NK-92 (cell line): Measurements from ENCODE around the gene ITGAD.

Source experiments
- DNase-seq: peaks from one replicate; lab custom pipeline; 2025; ENCODE audit not compliant: unreplicated experiment; lab: John Stamatoyannopoulos, UW

ITGAD gene

DNA sequence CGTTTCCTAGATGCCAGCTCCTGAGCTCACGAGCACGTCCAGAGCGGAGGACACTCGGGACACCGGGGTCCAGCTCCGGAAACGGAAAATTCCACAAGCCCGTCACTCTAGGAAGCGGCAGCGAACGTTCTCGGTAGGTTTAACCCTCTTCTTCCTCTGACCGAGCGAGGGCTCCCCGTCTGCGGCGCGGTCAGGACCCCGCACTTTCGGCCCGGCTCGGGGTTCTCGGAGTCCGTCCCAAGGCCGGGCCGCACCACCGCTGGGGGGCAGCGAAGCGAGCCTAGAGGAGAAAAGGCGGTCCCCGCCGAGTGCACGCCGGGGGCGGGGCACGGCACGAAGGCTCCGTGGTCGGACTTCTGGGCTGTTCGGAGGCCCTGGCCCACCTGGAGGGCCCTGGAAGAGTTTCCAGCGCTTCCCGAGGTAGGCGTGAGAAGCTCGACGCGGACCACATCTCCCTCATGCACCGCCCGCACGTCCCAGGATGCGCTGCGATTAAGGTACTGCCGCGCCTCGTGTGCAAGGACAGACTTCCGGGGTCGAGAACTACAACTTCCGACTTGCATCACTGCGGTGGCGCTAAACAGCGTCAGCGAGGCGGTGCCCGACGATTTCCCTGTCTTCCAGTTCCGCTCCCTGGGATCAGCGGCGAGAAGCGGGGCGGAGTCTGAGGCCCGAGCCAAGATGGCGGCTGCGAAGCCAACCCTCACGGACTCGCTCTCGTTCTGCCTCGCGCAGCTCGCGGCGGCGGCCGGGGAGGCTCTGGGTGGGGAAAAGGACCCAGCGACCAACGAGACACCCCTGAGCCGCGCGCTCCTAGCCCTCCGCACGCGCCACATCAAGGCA, 65.9 kb downstream of the ITGAD start, which contains the start of gene ARMC5:
Gene ARMC5 (plus strand): TSS at position 658 of the 843 bp plus-strand sequence. CDS start 24 bp downstream, at position 682.
- DNase-seq = peak; percentile 79

GRCh38 chr16:31459687-31460581, 66.8 kb downstream of the ITGAD start:
- DNase-seq = peak; percentile 98

DNA sequence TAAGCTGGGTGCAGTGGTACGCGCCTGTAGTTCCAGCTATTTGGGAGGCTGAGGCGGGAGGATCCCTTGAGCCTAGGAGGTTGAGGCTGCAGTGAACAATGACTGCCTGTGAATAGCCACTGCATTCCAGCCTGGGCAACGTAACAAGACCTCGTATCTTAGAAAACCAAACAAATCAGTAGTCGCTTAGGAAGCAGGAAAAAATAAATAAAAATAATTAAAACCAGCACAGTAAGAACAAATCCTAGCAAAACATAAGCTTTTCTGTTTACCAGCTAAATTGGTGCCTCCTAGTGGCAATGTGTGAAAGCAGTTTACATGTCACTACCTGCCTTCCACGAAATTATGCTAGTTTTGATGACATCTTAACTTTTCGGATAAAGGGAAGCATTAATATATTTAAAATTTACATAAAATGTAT, 67.5 kb downstream of the ITGAD start:
- no peak for DNase-seq

DNA sequence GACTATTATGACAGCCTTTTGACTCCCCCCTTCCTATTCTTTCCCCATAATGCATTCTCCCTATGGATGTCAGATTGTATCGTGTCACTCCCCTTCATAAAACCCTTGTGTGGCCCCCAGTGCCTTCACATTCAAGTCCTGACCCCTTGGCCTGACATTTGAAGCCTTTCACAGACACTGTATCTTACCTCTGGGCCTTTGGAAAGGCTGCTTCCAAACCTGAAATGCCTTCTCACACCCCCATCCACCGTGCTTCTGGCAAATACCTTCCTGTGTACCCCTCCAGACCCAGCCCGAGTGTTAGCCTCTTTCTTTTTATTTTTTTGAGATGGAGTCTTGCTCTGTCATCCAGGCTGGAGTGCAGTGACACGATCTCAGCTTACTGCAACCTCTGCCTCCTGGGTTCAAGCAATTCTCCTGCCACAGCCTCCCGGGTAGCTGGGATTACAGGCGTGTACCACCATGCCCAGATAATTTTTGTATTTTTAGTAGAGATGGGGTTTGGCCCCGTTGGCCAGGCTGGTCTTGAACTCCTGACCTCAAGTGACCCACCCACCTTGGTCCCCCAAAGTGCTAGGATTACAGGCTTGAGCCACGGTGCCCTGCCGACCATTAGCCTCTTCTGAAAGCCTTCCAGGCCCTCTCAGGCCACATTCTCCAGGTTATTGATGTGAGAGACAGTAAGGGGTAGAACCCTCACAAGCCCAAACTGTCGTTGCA, 68.2 kb downstream of the ITGAD start:
- no peak for DNase-seq

DNA sequence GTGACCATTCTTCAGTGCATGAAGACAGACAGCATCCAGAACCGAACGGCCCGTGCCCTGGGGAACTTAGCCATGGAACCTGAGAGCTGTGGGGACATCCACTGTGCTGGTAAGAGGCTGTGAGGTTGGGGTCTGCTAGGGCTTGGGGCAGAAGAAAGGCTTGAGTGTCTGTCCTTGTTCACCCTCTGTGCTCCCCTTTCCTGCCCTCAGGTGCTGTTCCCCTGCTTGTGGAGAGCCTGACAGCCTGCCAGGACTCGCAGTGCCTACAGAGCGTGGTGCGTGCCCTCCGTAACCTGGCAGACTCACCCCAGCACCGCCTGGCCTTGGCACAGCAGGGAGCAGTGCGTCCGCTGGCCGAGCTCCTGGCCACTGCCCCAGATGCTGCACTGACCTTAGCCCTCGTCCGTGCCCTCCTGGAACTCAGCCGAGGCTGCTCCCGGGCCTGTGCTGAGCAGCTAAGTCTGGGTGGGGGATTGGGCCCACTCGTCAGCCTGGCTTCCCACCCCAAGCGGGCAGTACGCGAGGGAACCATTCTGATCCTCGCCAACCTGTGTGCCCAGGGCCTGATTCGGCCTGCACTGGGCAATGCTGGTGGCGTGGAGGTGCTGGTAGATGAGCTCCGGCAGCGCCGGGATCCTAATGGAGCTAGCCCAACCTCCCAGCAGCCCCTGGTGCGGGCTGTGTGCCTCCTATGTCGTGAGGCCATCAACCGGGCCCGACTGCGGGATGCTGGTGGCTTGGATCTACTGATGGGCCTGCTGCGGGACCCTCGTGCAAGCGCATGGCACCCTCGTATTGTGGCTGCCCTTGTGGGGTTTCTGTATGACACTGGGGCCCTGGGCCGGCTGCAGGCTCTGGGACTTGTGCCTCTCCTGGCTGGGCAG, 69.0 kb downstream of the ITGAD start:
- no peak for DNase-seq

GRCh38 chr16:31464348-31464769, 71.2 kb downstream of the ITGAD start:
- no peak for DNase-seq

DNA sequence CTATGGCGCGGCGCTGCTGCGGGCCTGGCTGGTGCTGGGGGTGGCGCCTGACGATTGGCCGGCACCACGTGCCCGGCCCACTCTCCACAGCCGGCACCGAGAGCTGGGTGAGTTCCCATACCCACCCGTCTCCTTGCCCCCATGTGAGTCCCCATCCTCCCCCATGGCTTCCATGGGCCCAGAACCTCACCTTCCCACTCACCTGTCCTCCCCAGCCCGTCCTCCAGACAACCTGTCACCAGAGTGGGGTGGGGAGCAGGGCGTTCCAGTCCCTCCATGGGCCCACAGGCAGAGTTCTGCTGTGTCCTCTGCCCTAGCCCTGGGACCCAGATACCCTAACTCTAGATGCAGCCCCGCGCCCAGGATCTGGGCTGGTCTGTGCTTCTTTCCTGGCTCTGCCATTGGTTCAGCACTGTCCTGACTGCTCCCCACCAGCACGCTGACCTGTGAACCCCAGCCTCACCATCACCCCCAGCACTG, 71.7 kb downstream of the ITGAD start:
- no peak for DNase-seq

DNA sequence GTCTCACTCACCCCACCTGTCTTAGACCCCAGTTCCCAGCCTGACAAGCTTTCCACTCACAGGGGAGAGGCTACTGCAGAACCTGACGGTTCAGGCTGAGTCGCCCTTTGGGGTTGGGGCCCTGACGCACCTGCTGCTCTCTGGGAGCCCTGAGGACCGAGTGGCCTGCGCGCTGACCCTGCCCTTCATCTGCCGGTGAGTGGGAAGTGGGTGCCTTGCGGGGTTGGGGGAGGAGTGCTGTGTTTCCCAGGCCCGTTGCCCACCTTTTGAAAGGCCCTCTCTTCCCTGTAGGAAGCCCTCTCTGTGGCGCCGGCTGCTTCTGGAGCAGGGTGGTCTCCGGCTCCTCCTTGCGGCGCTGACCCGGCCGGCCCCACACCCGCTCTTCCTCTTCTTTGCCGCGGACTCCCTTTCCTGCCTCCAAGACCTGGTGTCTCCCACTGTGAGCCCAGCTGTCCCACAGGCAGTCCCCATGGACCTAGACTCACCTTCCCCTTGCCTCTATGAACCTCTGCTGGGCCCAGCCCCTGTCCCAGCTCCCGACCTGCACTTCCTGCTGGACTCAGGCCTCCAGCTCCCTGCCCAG, 72.7 kb downstream of the ITGAD start:
- no peak for DNase-seq

DNA sequence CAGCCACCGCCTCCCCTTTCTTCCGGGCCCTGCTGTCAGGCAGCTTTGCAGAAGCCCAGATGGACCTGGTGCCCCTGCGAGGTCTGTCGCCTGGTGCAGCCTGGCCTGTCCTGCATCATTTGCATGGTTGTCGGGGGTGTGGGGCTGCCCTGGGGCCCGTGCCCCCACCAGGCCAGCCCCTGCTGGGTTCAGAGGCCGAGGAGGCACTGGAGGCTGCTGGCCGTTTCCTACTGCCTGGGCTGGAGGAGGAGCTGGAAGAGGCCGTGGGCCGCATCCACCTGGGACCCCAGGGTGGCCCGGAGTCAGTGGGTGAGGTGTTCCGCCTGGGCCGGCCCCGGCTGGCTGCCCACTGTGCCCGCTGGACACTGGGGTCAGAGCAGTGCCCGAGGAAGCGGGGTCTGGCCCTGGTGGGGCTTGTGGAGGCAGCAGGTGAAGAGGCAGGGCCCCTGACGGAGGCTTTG, 73.3 kb downstream of the ITGAD start:
- DNase-seq = no peak

GRCh38 chr16:31467151-31467773, 74.1 kb downstream of the ITGAD start:
- no peak for DNase-seq

DNA sequence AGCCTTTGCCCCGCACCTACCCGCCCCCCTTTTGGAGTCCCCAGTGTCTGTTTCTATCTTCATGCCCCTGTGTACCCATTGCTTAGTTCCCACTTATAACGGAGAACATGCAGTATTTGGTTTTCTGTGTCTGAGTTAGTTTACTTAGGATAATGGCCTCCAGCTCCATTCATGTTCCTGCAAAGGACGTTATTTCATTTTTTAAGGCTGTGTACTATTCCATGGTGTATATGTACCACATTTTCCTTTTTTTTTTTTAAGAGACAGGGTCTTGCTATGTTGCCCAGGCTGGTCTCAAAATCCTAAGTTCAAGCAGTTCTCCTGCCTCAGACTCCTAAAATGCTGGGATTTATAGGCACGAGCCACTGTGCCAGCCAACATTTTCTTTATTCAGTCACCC, 74.7 kb downstream of the ITGAD start:
- DNase-seq = no peak

DNA sequence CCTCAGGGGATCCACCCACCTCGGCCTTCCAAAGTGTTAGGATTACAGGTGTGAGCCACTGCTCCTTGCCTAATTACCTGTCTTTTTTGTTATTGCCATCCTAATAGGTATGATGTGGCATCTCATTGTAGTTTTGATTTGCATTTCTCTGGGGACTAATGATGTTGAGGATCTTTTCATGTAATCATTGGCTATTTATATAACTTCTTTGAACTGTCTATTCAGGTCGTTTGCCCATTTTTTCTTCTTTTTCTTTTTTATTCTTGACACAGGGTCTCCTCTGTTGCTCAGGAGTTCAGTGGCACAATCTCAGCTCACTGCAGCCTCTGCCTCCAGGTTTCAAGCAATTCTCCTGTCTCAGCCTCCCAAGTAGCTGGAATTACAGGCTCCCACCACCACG, 77.5 kb downstream of the ITGAD start:
- no peak for DNase-seq

DNA sequence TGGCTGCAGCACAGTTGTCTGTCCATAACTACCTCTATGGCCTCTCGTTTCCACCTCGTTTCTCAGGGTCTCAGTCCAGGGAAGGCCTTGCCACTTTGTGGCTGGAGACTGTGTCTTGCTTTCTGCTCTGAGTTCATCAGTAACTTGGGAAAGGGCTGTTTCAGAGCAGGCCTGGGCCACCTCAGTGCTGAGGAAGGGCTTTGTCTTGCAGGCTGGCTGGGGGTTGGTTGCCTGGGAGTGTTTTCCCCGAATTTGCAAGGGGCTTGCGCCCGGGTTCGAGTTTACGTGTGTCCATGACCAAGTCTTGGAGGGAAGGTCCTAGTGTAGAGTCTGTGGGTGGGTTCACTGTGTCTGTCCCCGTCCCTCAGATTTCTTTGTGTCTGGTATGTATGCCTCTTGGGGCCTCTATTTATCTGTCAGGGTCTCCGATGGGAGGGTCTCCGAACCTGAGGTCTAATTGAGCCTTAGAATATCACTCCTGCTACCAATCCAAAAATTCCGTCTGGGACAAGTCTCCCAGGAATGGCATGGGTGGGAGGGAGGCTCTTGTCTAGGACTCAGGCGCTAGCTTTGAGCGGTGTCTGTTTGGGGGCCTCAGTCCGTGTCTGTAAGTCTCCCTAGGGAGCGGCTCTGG, 78.2 kb downstream of the ITGAD start:
- no peak for DNase-seq

DNA sequence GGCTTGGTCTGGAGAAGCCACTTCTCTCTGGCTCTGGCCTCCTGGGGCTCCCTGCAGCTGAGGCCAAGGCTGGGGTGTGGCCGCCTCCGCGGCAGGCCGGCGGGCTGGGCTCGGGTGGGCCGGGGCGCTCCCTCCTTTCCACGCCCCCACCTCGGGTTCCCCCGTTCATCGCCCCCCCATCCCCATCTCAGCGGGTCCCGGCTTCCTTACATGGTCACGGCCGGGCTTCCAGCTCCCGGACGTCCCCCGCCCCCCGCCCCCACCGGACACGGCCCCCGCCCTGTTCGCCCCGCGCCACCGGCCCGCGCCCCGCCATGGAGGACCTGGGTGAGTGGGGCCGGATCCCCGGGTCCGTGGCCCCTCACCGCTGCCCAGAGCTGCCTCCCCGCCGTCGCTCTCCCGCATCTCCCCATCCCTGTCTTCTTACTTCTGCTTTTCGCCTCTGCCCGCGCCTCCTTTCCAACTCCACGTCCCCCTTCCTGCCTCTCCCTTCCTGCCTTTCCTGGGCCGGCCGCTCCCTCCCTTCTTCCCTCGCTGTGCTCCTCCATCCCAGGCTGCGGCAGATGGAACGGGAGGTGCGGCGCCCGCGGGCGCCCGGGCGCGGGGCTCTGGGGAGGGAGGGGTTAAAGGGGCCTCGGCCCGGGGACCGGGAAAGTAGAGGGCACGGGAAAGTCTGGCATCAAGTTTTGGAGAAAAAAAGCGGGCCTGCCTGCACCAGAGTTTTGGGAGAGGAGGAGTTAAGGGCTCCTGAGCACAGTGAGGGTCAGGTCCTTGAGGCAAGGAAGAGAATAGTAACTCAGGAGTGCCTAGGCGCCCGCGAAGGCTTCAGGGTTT, 79.0 kb downstream of the ITGAD start, which contains the start of gene TGFB1I1:
Gene TGFB1I1 (plus strand): TSS at position 278 of the 834 bp plus-strand sequence. CDS start 37 bp downstream, at position 315.
- DNase-seq = no peak

GRCh38 chr16:31472709-31473203, 79.6 kb downstream of the ITGAD start:
- DNase-seq = no peak

DNA sequence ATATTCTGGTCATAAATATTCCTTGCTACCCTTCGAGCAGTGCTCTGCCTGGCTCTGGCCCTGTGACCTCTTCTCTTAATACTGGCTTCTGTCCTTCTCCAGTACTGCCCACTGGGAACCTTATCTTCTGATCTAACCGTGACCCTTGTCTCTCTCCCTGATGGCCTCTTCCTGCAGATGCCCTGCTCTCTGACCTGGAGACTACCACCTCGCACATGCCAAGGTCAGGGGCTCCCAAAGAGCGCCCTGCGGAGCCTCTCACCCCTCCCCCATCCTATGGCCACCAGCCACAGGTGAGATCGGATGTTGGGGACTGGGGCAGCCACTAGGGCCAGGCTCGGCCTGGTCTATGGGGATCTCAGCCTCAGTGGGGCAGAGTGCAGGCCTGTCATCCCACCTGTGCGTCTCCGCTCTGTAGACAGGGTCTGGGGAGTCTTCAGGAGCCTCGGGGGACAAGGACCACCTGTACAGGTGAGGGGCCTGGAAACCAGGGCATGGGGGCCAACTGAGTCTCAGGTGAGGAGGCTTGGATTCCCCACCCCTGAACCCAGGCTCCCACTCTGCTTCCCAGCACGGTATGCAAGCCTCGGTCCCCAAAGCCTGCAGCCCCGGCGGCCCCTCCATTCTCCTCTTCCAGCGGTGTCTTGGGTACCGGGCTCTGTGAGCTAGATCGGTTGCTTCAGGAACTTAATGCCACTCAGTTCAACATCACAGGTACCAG, 80.3 kb downstream of the ITGAD start:
- DNase-seq = no peak
